Gastrocnemius medialis (tissue), 4 donors: Measurements from ENCODE around the gene CD300LG. TPM values are rescaled to one million over a fixed set of nuclear protein-coding genes. Genes with fewer than 3 reads are reported as not detected.

Source experiments
- ATAC-seq, 2 donors: fragments of 150-250 bp; one replicate each; pipeline ENCODE4 v1.9.1; 2016
- DNase-seq, 2 donors: peaks; one replicate each; pipeline ENCODE4 v3.0.0-alpha.2; 2019
- H3K27ac ChIP-seq, 4 donors: fragments of 200-600 bp; sonication (generic); 1 replicate in 1 of 4; 2 replicates in 3 of 4; pipeline ENCODE4 v1.5.1; 2016 to 2018; ENCODE audit warnings: mild to moderate bottlenecking in 2 of 4, moderate library complexity in 1 of 4
- H3K27me3 ChIP-seq, 3 donors: fragments of 200-600 bp; sonication (generic) in 2 of 3; 1 replicate in 1 of 3; 2 replicates in 2 of 3; pipeline versions ENCODE4 v1.5.1 to v1.6.0; 2016 to 2019; ENCODE audit warnings: mild to moderate bottlenecking in 1 of 3, moderate library complexity in 1 of 3
- H3K36me3 ChIP-seq, 2 donors: fragments of 200-600 bp; sonication (generic) in 1 of 2; one replicate each; pipeline ENCODE4 v1.5.1; 2017 to 2018
- H3K4me1 ChIP-seq, 2 donors: fragments of 200-600 bp; sonication (generic) in 1 of 2; one replicate each; pipeline ENCODE4 v1.5.1; 2016 to 2017; ENCODE audit warnings: mild to moderate bottlenecking in 2 of 2
- H3K4me3 ChIP-seq, 4 donors: fragments of 200-600 bp; sonication (generic) in 3 of 4; 1 replicate in 1 of 4; 2 replicates in 3 of 4; pipeline ENCODE4 v1.5.1; 2016 to 2019; ENCODE audit warnings: mild to moderate bottlenecking in 2 of 4
- H3K9me3 ChIP-seq, 3 donors: fragments of 200-600 bp; sonication (generic) in 2 of 3; 1 replicate in 1 of 3; 2 replicates in 2 of 3; pipeline ENCODE4 v1.5.1; 2016 to 2019
- CTCF ChIP-seq, 5 experiments: fragments of 450-650 bp in 3 of 5; fragments of 200-600 bp in 2 of 5; sonication (generic) in 2 of 5; IDR thresholded peaks in 4 of 5; conservative IDR thresholded peaks in 1 of 5; 1 replicate in 4 of 5; 2 replicates in 1 of 5; pipeline ENCODE4 v1.5.1; 2016 to 2019; ENCODE audit warnings: antibody characterized with exemption in 5 of 5, mild to moderate bottlenecking in 3 of 5, moderate library complexity in 3 of 5
- POLR2A ChIP-seq, 2 donors: fragments of 450-650 bp; IDR thresholded peaks; one replicate each; pipeline ENCODE4 v1.6.1; 2017; ENCODE audit warnings: antibody characterized with exemption in 2 of 2, mild to moderate bottlenecking in 2 of 2, moderate library complexity in 2 of 2
- in situ Hi-C, 4 donors: fragments of 200-750 bp; cut with MboI; loops; one replicate each; pipeline versions ENCODE4 v1.15.0 to v1.8.0; 2017; ENCODE audit warnings: low sequenced_read_pairs in 4 of 4
- intact Hi-C: fragments of 100-400 bp; cut with DNase I; formaldehyde crosslinking; loops from one replicate; pipeline ENCODE4 v1.15.1; 2023; ENCODE audit warnings: low total_unique reads
- total RNA-seq, 4 donors: library from RNA; depleted of rRNA; stranded (reverse); fragments of >200 nt; gene quantifications; one replicate each; pipeline versions ENCODE4 v1.1.0 to v1.2.3, GENCODE V29; 2016

Gene CD300LG
- total RNA-seq, 4 donors from 2014 or later, result 18.4 to 28.2 (median 20.8) TPM

- Histone ChIP-seq H3K36me3 (no peaks in the 10 kb centered on the region), H3K27ac (no peak overlapping the region), H3K9me3 (no peaks in the 10 kb centered on the region), H3K4me3 (no peak overlapping the region), H3K27me3 (no peaks in the 10 kb centered on the region), H3K4me1 (no peaks in the 10 kb centered on the region)
- no peak for TF ChIP-seq CTCF (IDR thresholded peaks at IDR 0.05 in 4 of 5, conservative IDR thresholded peaks at IDR 0.05 in 1 of 5)
- no peak for TF ChIP-seq POLR2A (IDR thresholded peaks at IDR 0.05)
- in situ Hi-C loops (no loop called here), intact Hi-C loops (no loop called here)
- ATAC-seq, result no peak
- no peak for DNase-seq
These were observed 26.1 kb downstream of the CD300LG start for GRCh38 chr17:43873091-43873490.

- no peaks in the 10 kb centered on the region for H3K36me3 ChIP-seq
- H3K4me3 ChIP-seq, result no peak overlapping the region
- TF ChIP-seq CTCF (IDR thresholded peaks at IDR 0.05 in 4 of 5, conservative IDR thresholded peaks at IDR 0.05 in 1 of 5) (no peak), POLR2A (IDR thresholded peaks at IDR 0.05) (no peak)
- DNase-seq (no peak), ATAC-seq (no peak)
- no peaks in the 10 kb centered on the region for H3K4me1 ChIP-seq
- no peak overlapping the region for H3K27ac ChIP-seq
- in situ Hi-C loops, result no loop called here
- intact Hi-C loops, result no loop called here
- no peaks in the 10 kb centered on the region for H3K27me3 ChIP-seq
- no peaks in the 10 kb centered on the region for H3K9me3 ChIP-seq
These were observed 26.8 kb downstream of the CD300LG start for GRCh38 chr17:43873815-43874214.

- TF ChIP-seq CTCF (IDR thresholded peaks at IDR 0.05 in 4 of 5, conservative IDR thresholded peaks at IDR 0.05 in 1 of 5), result no peak
- TF ChIP-seq POLR2A (IDR thresholded peaks at IDR 0.05), result no peak
- in situ Hi-C loops (no loop called here), intact Hi-C loops (no loop called here)
- peaks cover 0 to 1% of the 10 kb centered on the region in 2 donors for H3K4me1 ChIP-seq
- H3K9me3 ChIP-seq, result no peaks in the 10 kb centered on the region
- no peak for DNase-seq
- H3K36me3 ChIP-seq, result no peaks in the 10 kb centered on the region
- no peak for ATAC-seq
- no peak overlapping the region for H3K4me3 ChIP-seq
- H3K27me3 ChIP-seq, result no peaks in the 10 kb centered on the region
- no peak overlapping the region for H3K27ac ChIP-seq
These were observed 27.3 kb downstream of the CD300LG start for GRCh38 chr17:43874293-43874692.

GRCh38 chr17:43875476-43876147, 28.6 kb downstream of the CD300LG start:
- Histone ChIP-seq H3K27ac (no peak overlapping the region), H3K9me3 (no peaks in the 10 kb centered on the region), H3K4me3 (no peak overlapping the region), H3K27me3 (no peaks in the 10 kb centered on the region), H3K4me1 (peaks cover 5 to 11% of the 10 kb centered on the region in 2 donors), H3K36me3 (no peaks in the 10 kb centered on the region)
- ATAC-seq (no peak), DNase-seq (no peak)
- in situ Hi-C loops, result no loop called here
- intact Hi-C loops, result no loop called here
- no peak for TF ChIP-seq POLR2A (IDR thresholded peaks at IDR 0.05)
- no peak for TF ChIP-seq CTCF (IDR thresholded peaks at IDR 0.05 in 4 of 5, conservative IDR thresholded peaks at IDR 0.05 in 1 of 5)

GRCh38 chr17:43877031-43877430, 30.1 kb downstream of the CD300LG start:
- no peak for ATAC-seq
- no peak for TF ChIP-seq CTCF (IDR thresholded peaks at IDR 0.05 in 4 of 5, conservative IDR thresholded peaks at IDR 0.05 in 1 of 5)
- no peak for TF ChIP-seq POLR2A (IDR thresholded peaks at IDR 0.05)

More at GRCh38 chr17:43877031-43877430, 30.1 kb downstream of the CD300LG start:
- Histone ChIP-seq H3K27me3 (no peaks in the 10 kb centered on the region), H3K27ac (no peak overlapping the region), H3K4me1 (peaks cover 5 to 11% of the 10 kb centered on the region in 2 donors), H3K4me3 (no peak overlapping the region), H3K36me3 (no peaks in the 10 kb centered on the region), H3K9me3 (no peaks in the 10 kb centered on the region)
- intact Hi-C loops, result no loop called here
- in situ Hi-C loops, result no loop called here
- DNase-seq, result no peak
